ENCODE data around the gene THAP3. TPM values are rescaled to one million over a fixed set of nuclear protein-coding genes. Genes with fewer than 3 reads are reported as not detected.
A peak's percentile ranks its signal among the peaks of the same experiment; 100 is the strongest.

The THAP3 gene
- total RNA-seq, 1 experiment from 2014 or later: 54.6 TPM

DNA sequence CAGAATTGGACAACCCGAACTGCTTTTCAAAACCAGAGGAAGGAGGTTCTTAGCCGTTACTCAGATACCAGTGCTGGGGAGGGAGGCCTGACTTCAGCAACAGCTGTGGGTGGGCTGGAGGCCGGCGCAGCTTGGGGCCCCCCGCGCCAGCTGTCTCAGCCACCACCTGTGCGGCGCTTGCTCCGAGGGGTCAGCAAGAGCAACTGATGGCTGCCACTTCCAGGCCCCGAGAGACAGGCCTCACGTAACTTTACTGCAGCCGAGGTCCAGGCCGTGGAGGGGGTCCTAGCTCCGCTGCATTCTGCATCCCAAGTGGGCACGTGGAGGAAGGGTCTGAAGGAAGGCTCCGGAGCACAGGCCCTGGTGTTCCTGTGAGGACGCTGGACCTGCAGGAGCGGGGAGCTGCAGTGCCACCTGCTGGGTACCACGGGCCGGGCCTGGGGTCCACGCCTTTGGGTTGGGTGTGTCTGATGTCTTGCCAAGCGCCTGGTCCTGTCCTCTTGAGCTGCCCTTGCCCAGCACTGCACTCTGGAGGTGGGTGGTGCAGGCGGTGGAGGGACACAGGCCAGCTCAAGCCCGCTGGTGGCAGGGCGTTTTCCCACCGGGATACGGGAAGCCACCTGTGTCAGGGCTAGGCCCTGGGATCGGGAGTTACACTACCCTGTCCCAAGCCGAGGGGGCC lies 9.8 kb downstream of the THAP3 start:
- no peak for TF ChIP-seq EZH2 (IDR thresholded peaks at IDR 0.05; ENCODE audit: low read length, unreplicated experiment)
- TF ChIP-seq CTCF (conservative IDR thresholded peaks at IDR 0.05; ENCODE audit: low read depth, low read length): peak; percentile 90
- Histone ChIP-seq H3K27ac (ENCODE audit: low read length) (no peak overlapping the region), H3K27me3 (ENCODE audit: low read length) (no peaks in the 10 kb centered on the region), H3K9ac (ENCODE audit: low read length) (no peak overlapping the region), H3K4me2 (ENCODE audit: low read length) (no peak overlapping the region), H3K4me1 (ENCODE audit: insufficient read depth, low read length) (no peaks in the 10 kb centered on the region), H3K36me3 (ENCODE audit: low read depth, low read length) (peaks cover 61% of the 10 kb centered on the region), H3K79me2 (ENCODE audit: low read length) (no peaks in the 10 kb centered on the region), H3K9me2 (replicated peaks; ENCODE audit: low read length) (no peaks in the 10 kb centered on the region), H3K9me3 (ENCODE audit: low read length) (no peaks in the 10 kb centered on the region), H4K20me1 (ENCODE audit: low read length) (no peaks in the 10 kb centered on the region), H3F3A (ENCODE audit: low read length, unreplicated experiment) (peaks cover 7% of the 10 kb centered on the region), H2AFZ (ENCODE audit: low read length) (no peak overlapping the region), H3K4me3 (ENCODE audit: low read length) (no peak overlapping the region)
- intact Hi-C loops (cut with micrococcal nuclease): no loop called here
- CTCF ChIA-PET: interaction anchor here (0.6 to 0.7 kb wide), 3 partner anchors 13 to 57 kb away, joined by 3 to 4 read pairs (median 4); no protein-coding TSS in a partner anchor
- peak; percentile 64 for DNase-seq
- ATAC-seq: peak; percentile 79
- TSS peak; percentile 44 for BruUV-seq (replicated peaks)
- POLR2A ChIA-PET (ENCODE audit: unreplicated experiment): no interaction called here

GRCh38 chr1:6635161-6635909 lies 10.7 kb downstream of the THAP3 start:
- no TSS peak for BruUV-seq (replicated peaks)
- Histone ChIP-seq H3K9ac (ENCODE audit: low read length) (no peak overlapping the region), H3K4me3 (ENCODE audit: low read length) (no peak overlapping the region), H3K4me1 (ENCODE audit: insufficient read depth, low read length) (no peaks in the 10 kb centered on the region), H3K27ac (ENCODE audit: low read length) (no peak overlapping the region), H2AFZ (ENCODE audit: low read length) (no peak overlapping the region), H3K36me3 (ENCODE audit: low read depth, low read length) (peaks cover 69% of the 10 kb centered on the region), H3F3A (ENCODE audit: low read length, unreplicated experiment) (peaks cover 7% of the 10 kb centered on the region), H3K9me2 (replicated peaks; ENCODE audit: low read length) (no peaks in the 10 kb centered on the region), H3K79me2 (ENCODE audit: low read length) (no peaks in the 10 kb centered on the region), H4K20me1 (ENCODE audit: low read length) (no peaks in the 10 kb centered on the region), H3K4me2 (ENCODE audit: low read length) (no peak overlapping the region), H3K9me3 (ENCODE audit: low read length) (no peaks in the 10 kb centered on the region), H3K27me3 (ENCODE audit: low read length) (no peaks in the 10 kb centered on the region)
- ChIA-PET POLR2A (ENCODE audit: unreplicated experiment) (no interaction called here), CTCF (interaction anchor here (0.6 to 0.7 kb wide), 3 partner anchors 12 to 57 kb away, joined by 3 to 4 read pairs (median 4); no protein-coding TSS in a partner anchor)
- no peak for DNase-seq
- TF ChIP-seq EZH2 (IDR thresholded peaks at IDR 0.05; ENCODE audit: low read length, unreplicated experiment) (no peak), EZH2phosphoT487 (IDR thresholded peaks at IDR 0.05; ENCODE audit: borderline replicate concordance, low read length) (no peak), CTCF (conservative IDR thresholded peaks at IDR 0.05; ENCODE audit: low read depth, low read length) (no peak)
- intact Hi-C loops (cut with micrococcal nuclease): no loop called here
- ATAC-seq: no peak; the same call in 1 of the 2 replicates
